ENCODE results near the gene SLC10A7. TPM values are rescaled to one million over a fixed set of nuclear protein-coding genes. Genes with fewer than 3 reads are reported as not detected.

The SLC10A7 gene
- total and polyA plus RNA-seq, 2 donors from 2014 or later, result 1.9 to 15.1 TPM

GRCh38 chr4:146500216-146500615 is 21.5 kb downstream of the SLC10A7 start:
- DNase-seq, result no peak
- TF ChIP-seq CTCF (IDR thresholded peaks at IDR 0.05; ENCODE audit: borderline replicate concordance, extremely low read depth, insufficient read depth), result no peak
- Histone ChIP-seq H3K27me3 (ENCODE audit: control insufficient read depth, insufficient read depth, low read length) (no peaks in the 10 kb centered on the region), H3K4me1 (ENCODE audit: control insufficient read depth in 2 of 3, insufficient read depth in 2 of 3, low read depth in 1 of 3, low read length in 3 of 3) (no peaks in the 10 kb centered on the region), H3K27ac (ENCODE audit: low read depth in 2 of 2, low read length in 2 of 2) (no peak overlapping the region), H3K9ac (ENCODE audit: low read length in 3 of 3) (no peak overlapping the region), H3K9me3 (ENCODE audit: control insufficient read depth in 2 of 3, insufficient read depth in 1 of 3, low read length in 3 of 3) (no peaks in the 10 kb centered on the region), H3K36me3 (ENCODE audit: control insufficient read depth in 2 of 3, insufficient read depth in 3 of 3, low read length in 3 of 3) (peaks cover 0 to 2% (median 2%) of the 10 kb centered on the region in 3 donors), H3K4me3 (ENCODE audit: low read length in 3 of 3) (no peak overlapping the region)
- FAIRE-seq, result no peak
- intact Hi-C loops (cut with DNase I), result no loop called here

- no peak for FAIRE-seq
- Histone ChIP-seq H3K9me3 (ENCODE audit: control insufficient read depth in 2 of 3, insufficient read depth in 1 of 3, low read length in 3 of 3) (no peaks in the 10 kb centered on the region), H3K4me1 (ENCODE audit: control insufficient read depth in 2 of 3, insufficient read depth in 2 of 3, low read depth in 1 of 3, low read length in 3 of 3) (no peaks in the 10 kb centered on the region), H3K4me3 (ENCODE audit: low read length in 3 of 3) (no peak overlapping the region), H3K27me3 (ENCODE audit: control insufficient read depth, insufficient read depth, low read length) (no peaks in the 10 kb centered on the region), H3K9ac (ENCODE audit: low read length in 3 of 3) (no peak overlapping the region), H3K36me3 (ENCODE audit: control insufficient read depth in 2 of 3, insufficient read depth in 3 of 3, low read length in 3 of 3) (peaks cover 0 to 2% (median 0%) of the 10 kb centered on the region in 3 donors), H3K27ac (ENCODE audit: low read depth in 2 of 2, low read length in 2 of 2) (no peak overlapping the region)
- peak in 1 of 5 donors; percentile 39 for DNase-seq
- intact Hi-C loops (cut with DNase I), result no loop called here
- TF ChIP-seq CTCF (IDR thresholded peaks at IDR 0.05; ENCODE audit: borderline replicate concordance, extremely low read depth, insufficient read depth), result no peak
Observed at GRCh38 chr4:146498291-146498690, 23.4 kb downstream of the SLC10A7 start.

GRCh38 chr4:146495269-146495668 is 26.5 kb downstream of the SLC10A7 start:
- Histone ChIP-seq H3K4me3 (ENCODE audit: low read length in 3 of 3) (no peak overlapping the region), H3K36me3 (ENCODE audit: control insufficient read depth in 2 of 3, insufficient read depth in 3 of 3, low read length in 3 of 3) (no peaks in the 10 kb centered on the region), H3K27me3 (ENCODE audit: control insufficient read depth, insufficient read depth, low read length) (no peaks in the 10 kb centered on the region), H3K27ac (ENCODE audit: low read depth in 2 of 2, low read length in 2 of 2) (no peak overlapping the region), H3K9me3 (ENCODE audit: control insufficient read depth in 2 of 3, insufficient read depth in 1 of 3, low read length in 3 of 3) (no peaks in the 10 kb centered on the region), H3K4me1 (ENCODE audit: control insufficient read depth in 2 of 3, insufficient read depth in 2 of 3, low read depth in 1 of 3, low read length in 3 of 3) (no peaks in the 10 kb centered on the region), H3K9ac (ENCODE audit: low read length in 3 of 3) (no peak overlapping the region)
- FAIRE-seq (no peak), DNase-seq (no peak)
- TF ChIP-seq CTCF (IDR thresholded peaks at IDR 0.05; ENCODE audit: borderline replicate concordance, extremely low read depth, insufficient read depth), result no peak
- intact Hi-C loops (cut with DNase I), result no loop called here

GRCh38 chr4:146494143-146494542 is 27.6 kb downstream of the SLC10A7 start:
- Histone ChIP-seq H3K9ac (ENCODE audit: low read length in 3 of 3) (no peak overlapping the region), H3K4me1 (ENCODE audit: control insufficient read depth in 2 of 3, insufficient read depth in 2 of 3, low read depth in 1 of 3, low read length in 3 of 3) (no peaks in the 10 kb centered on the region), H3K36me3 (ENCODE audit: control insufficient read depth in 2 of 3, insufficient read depth in 3 of 3, low read length in 3 of 3) (no peaks in the 10 kb centered on the region), H3K4me3 (ENCODE audit: low read length in 3 of 3) (no peak overlapping the region), H3K9me3 (ENCODE audit: control insufficient read depth in 2 of 3, insufficient read depth in 1 of 3, low read length in 3 of 3) (no peaks in the 10 kb centered on the region), H3K27ac (ENCODE audit: low read depth in 2 of 2, low read length in 2 of 2) (no peak overlapping the region), H3K27me3 (ENCODE audit: control insufficient read depth, insufficient read depth, low read length) (no peaks in the 10 kb centered on the region)
- no peak for TF ChIP-seq CTCF (IDR thresholded peaks at IDR 0.05; ENCODE audit: borderline replicate concordance, extremely low read depth, insufficient read depth)
- DNase-seq (no peak), FAIRE-seq (no peak)
- intact Hi-C loops (cut with DNase I), result no loop called here
